Liver (tissue), 9 donors: Measurements from ENCODE around the gene DHPS. TPM values are rescaled to one million over a fixed set of nuclear protein-coding genes. Genes with fewer than 3 reads are reported as not detected.

Source experiments
- DNase-seq: peaks from one replicate; pipeline ENCODE4 v3.0.0-alpha.2; 2017; ENCODE audit warnings: low spot score
- H3K27ac ChIP-seq, 2 donors: one replicate each; pipeline ENCODE4 v1.7.0; 2013; ENCODE audit warnings: inconsistent platforms in 2 of 2, low read length in 2 of 2, control low read depth in 1 of 2, low read depth in 1 of 2, mild to moderate bottlenecking in 1 of 2
- H3K27me3 ChIP-seq, 4 donors: one replicate each; pipeline versions ENCODE4 v1.6.1 to v1.7.0; 2013; ENCODE audit warnings: low read length in 3 of 4, inconsistent platforms in 1 of 4, mild to moderate bottlenecking in 1 of 4, moderate library complexity in 1 of 4; ENCODE audit not compliant: control insufficient read depth in 4 of 4, insufficient read depth in 4 of 4
- H3K36me3 ChIP-seq, 4 donors: one replicate each; pipeline versions ENCODE4 v1.6.1 to v1.7.0; 2013; ENCODE audit warnings: low read length in 3 of 4, mild to moderate bottlenecking in 3 of 4, low read depth in 1 of 4, moderate library complexity in 1 of 4; ENCODE audit not compliant: control insufficient read depth in 4 of 4, insufficient read depth in 3 of 4
- H3K4me1 ChIP-seq, 4 donors: one replicate each; pipeline versions ENCODE4 v1.6.1 to v1.7.0; 2013; ENCODE audit warnings: low read length in 3 of 4, mild to moderate bottlenecking in 3 of 4, moderate library complexity in 1 of 4; ENCODE audit not compliant: control insufficient read depth in 4 of 4, insufficient read depth in 4 of 4
- H3K4me3 ChIP-seq, 3 donors: one replicate each; pipeline versions ENCODE4 v1.6.1 to v1.7.0; 2013; ENCODE audit warnings: low read length in 3 of 3, control low read depth in 1 of 3, low read depth in 1 of 3, mild to moderate bottlenecking in 1 of 3
- H3K9ac ChIP-seq, 2 donors: one replicate each; pipeline ENCODE4 v1.7.0; 2013; ENCODE audit warnings: low read length in 2 of 2, mild to moderate bottlenecking in 2 of 2, moderate library complexity in 2 of 2, control low read depth in 1 of 2, low read depth in 1 of 2
- H3K9me3 ChIP-seq, 4 donors: one replicate each; pipeline versions ENCODE4 v1.6.1 to v1.7.0; 2013; ENCODE audit warnings: low read length in 3 of 4; ENCODE audit not compliant: control insufficient read depth in 4 of 4
- EGR1 ChIP-seq, 2 donors: IDR thresholded peaks; 2 replicates each; pipeline ENCODE4 v1.6.1; 2016 to 2018; ENCODE audit warnings: antibody characterized with exemption in 2 of 2, low read depth in 2 of 2
- FOXA1 ChIP-seq: IDR thresholded peaks from 2 replicates; pipeline ENCODE4 v1.6.1; 2016; ENCODE audit warnings: antibody characterized with exemption
- FOXA2 ChIP-seq: IDR thresholded peaks from 2 replicates; pipeline ENCODE4 v1.6.1; 2016; ENCODE audit warnings: antibody characterized with exemption
- GABPA ChIP-seq, 2 donors: IDR thresholded peaks in 1 of 2; conservative IDR thresholded peaks in 1 of 2; 2 replicates each; pipeline ENCODE4 v1.6.1; 2016; ENCODE audit warnings: antibody characterized with exemption in 2 of 2, mild to moderate bottlenecking in 1 of 2, moderate library complexity in 1 of 2
- HNF4A ChIP-seq, 2 donors: conservative IDR thresholded peaks; 2 replicates each; pipeline ENCODE4 v1.6.1; 2016; ENCODE audit warnings: antibody characterized with exemption in 2 of 2, mild to moderate bottlenecking in 2 of 2
- HNF4G ChIP-seq: IDR thresholded peaks from 2 replicates; pipeline ENCODE4 v1.6.1; 2016; ENCODE audit warnings: antibody characterized with exemption
- JUND ChIP-seq, 2 donors: IDR thresholded peaks; 2 replicates each; pipeline ENCODE4 v1.6.1; 2016; ENCODE audit warnings: antibody characterized with exemption in 2 of 2
- RAD21 ChIP-seq, 2 donors: IDR thresholded peaks; 2 replicates each; pipeline ENCODE4 v1.6.1; 2016; ENCODE audit warnings: antibody characterized with exemption in 2 of 2, mild to moderate bottlenecking in 2 of 2
- RXRA ChIP-seq, 2 donors: IDR thresholded peaks; 2 replicates each; pipeline ENCODE4 v1.6.1; 2017 to 2018; ENCODE audit warnings: antibody characterized with exemption in 2 of 2, mild to moderate bottlenecking in 1 of 2
- SP1 ChIP-seq: IDR thresholded peaks from 2 replicates; pipeline ENCODE4 v1.6.1; 2018; ENCODE audit warnings: antibody characterized with exemption, mild to moderate bottlenecking
- TAF1 ChIP-seq: conservative IDR thresholded peaks from 2 replicates; pipeline ENCODE4 v1.6.1; 2016; ENCODE audit warnings: antibody characterized with exemption, mild to moderate bottlenecking
- WGBS: extraction: QIAGEN DNeasy Blood & Tissue Kit; methylation state at CpG from one replicate; pipeline ENCODE4 v1.1.7; 2013; 5-methylcytosine and 5-hydroxymethylcytosine counted together
- polyA plus RNA-seq, 2 donors: library from polyadenylated mRNA; stranded (reverse) in 1 of 2; unstranded in 1 of 2; fragments of 200-250 nt in 1 of 2; fragments of >200 nt in 1 of 2; fragmentation: Nextera tagmentation in 1 of 2; extraction: Ambion mirVana in 1 of 2; gene quantifications; one replicate each; pipeline versions ENCODE4 v1.2.1 to v1.2.3, GENCODE V29; 2013 to 2015
- total RNA-seq, 2 donors: library from RNA; depleted of rRNA; stranded (reverse); fragments of >200 nt; gene quantifications; one replicate each; pipeline ENCODE4 v1.2.3, GENCODE V29; 2014
- TF ChIP-seq, protein P1 (sequence below): fragments of 150-350 bp; IDR thresholded peaks from 2 replicates; pipeline ENCODE4 v1.5.1; 2017; ENCODE audit warnings: improper control_type of control experiment, low read depth, low read length; ENCODE audit not compliant: missing input control
- TF ChIP-seq, protein P2 (sequence below): IDR thresholded peaks from 2 replicates; pipeline ENCODE4 v1.6.1; 2016; ENCODE audit warnings: antibody characterized with exemption
- donor health status: healthy.
- donor health status: healthy.
- donor health status: healthy.
- donor health status: healthy.
- donor health status: healthy.

The DHPS gene
- total and polyA plus RNA-seq, 4 donors, result 29.1 to 53.9 (median 42.6) TPM

GRCh38 chr19:12649941-12650340 lies 31.7 kb downstream of the DHPS start (continued):
- TF ChIP-seq, protein P1, sequence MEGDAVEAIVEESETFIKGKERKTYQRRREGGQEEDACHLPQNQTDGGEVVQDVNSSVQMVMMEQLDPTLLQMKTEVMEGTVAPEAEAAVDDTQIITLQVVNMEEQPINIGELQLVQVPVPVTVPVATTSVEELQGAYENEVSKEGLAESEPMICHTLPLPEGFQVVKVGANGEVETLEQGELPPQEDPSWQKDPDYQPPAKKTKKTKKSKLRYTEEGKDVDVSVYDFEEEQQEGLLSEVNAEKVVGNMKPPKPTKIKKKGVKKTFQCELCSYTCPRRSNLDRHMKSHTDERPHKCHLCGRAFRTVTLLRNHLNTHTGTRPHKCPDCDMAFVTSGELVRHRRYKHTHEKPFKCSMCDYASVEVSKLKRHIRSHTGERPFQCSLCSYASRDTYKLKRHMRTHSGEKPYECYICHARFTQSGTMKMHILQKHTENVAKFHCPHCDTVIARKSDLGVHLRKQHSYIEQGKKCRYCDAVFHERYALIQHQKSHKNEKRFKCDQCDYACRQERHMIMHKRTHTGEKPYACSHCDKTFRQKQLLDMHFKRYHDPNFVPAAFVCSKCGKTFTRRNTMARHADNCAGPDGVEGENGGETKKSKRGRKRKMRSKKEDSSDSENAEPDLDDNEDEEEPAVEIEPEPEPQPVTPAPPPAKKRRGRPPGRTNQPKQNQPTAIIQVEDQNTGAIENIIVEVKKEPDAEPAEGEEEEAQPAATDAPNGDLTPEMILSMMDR, result no peak
- no peak for TF ChIP-seq EGR1 (IDR thresholded peaks at IDR 0.05; ENCODE audit: low read depth in 2 of 2)
- no peak for TF ChIP-seq TAF1
- TF ChIP-seq FOXA2, result no peak
- no peak for TF ChIP-seq RAD21 (IDR thresholded peaks at IDR 0.05)
- no peak for TF ChIP-seq JUND (IDR thresholded peaks at IDR 0.05)
- TF ChIP-seq, protein P2, sequence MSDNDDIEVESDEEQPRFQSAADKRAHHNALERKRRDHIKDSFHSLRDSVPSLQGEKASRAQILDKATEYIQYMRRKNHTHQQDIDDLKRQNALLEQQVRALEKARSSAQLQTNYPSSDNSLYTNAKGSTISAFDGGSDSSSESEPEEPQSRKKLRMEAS, result no peak
- TF ChIP-seq SP1, result no peak

DNA sequence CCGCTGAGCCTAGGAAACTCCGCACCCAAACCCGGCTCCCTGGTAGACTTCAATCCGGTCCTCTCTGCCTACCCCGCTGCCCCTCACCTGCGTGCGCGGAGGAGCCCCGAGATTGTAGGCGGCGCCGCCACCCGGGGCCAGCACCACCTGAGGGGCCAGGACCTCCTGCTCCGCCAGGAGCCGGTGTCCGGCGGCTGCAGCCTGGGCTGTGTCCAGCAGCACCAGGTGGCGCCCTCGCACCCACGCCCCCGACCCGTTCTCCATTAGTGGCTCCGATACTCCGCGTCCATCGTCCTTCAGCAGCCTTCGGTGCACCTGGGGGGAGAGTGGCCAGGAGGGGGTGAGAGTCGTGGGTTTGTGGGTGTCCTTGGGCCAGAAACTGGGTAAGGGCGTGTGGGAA lies 33.6 kb downstream of the DHPS start:
- TF ChIP-seq TAF1 (no peak), HNF4A (conservative IDR thresholded peaks at IDR 0.05) (no peak), GABPA (IDR thresholded peaks at IDR 0.05 in 1 of 2, conservative IDR thresholded peaks at IDR 0.05 in 1 of 2) (no peak), SP1 (no peak), RXRA (IDR thresholded peaks at IDR 0.05) (no peak), RAD21 (IDR thresholded peaks at IDR 0.05) (peak in 1 of 2 donors; percentile 24), HNF4G (no peak), FOXA1 (no peak)
- TF ChIP-seq, protein P1, result peak; percentile 10
- Histone ChIP-seq H3K27me3 (no peaks in the 10 kb centered on the region), H3K9me3 (no peaks in the 10 kb centered on the region), H3K9ac (no peak overlapping the region), H3K27ac (no peak overlapping the region), H3K36me3 (peaks cover 0 to 4% (median 0%) of the 10 kb centered on the region in 4 donors), H3K4me3 (peak overlapping the region in 1 of 3 donors; percentile 18), H3K4me1 (peaks cover 5 to 8% (median 6%) of the 10 kb centered on the region in 4 donors)
- 25% methylated on average over 29 of the region's 29 CpGs for WGBS
- peak; percentile 43 for DNase-seq

DNA sequence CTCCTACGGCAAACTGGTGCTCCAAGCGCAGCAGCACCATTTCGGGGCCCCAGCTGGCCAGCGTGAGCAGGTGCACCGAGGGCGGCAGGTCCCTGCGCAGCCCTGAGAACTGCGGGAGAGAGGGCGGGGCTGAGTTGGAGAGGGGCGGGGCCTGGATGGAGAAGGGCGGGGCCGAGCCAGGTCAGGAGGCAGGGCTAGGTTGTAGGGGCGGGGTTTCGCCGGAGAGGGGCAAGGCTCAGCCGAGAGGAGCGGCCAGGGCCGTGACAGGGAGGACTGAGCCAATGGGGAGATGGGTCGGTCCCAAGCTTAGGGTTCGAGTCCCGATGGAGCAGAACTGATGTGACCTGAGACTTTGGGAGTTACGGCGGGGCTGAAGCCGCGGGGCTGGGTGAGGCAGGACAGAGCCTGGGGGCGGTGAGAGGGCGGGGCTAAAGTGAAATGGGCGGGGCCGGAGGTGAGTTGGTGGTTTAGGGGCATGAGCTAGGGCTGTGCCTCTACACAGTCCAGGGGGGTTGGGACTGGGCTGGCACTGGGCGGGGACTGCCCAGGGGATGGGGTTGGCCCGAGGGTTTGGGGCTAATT lies 34.1 kb downstream of the DHPS start:
- TF ChIP-seq, protein P2, result no peak
- peak; percentile 7 for TF ChIP-seq SP1
- no peaks in the 10 kb centered on the region for H3K27me3 ChIP-seq
- peaks cover 0 to 4% (median 0%) of the 10 kb centered on the region in 4 donors for H3K36me3 ChIP-seq
- H3K9ac ChIP-seq, result no peak overlapping the region
- no peak overlapping the region for H3K27ac ChIP-seq
- H3K9me3 ChIP-seq, result no peaks in the 10 kb centered on the region
- H3K4me3 ChIP-seq, result peak overlapping the region in 1 of 3 donors; percentile 18
- 28% methylated on average over 31 of the region's 31 CpGs for WGBS
- DNase-seq, result peak; percentile 86
- peaks cover 5 to 8% (median 6%) of the 10 kb centered on the region in 4 donors for H3K4me1 ChIP-seq
